Measurements from ENCODE around the gene COL4A4.

COL4A4 gene

DNA sequence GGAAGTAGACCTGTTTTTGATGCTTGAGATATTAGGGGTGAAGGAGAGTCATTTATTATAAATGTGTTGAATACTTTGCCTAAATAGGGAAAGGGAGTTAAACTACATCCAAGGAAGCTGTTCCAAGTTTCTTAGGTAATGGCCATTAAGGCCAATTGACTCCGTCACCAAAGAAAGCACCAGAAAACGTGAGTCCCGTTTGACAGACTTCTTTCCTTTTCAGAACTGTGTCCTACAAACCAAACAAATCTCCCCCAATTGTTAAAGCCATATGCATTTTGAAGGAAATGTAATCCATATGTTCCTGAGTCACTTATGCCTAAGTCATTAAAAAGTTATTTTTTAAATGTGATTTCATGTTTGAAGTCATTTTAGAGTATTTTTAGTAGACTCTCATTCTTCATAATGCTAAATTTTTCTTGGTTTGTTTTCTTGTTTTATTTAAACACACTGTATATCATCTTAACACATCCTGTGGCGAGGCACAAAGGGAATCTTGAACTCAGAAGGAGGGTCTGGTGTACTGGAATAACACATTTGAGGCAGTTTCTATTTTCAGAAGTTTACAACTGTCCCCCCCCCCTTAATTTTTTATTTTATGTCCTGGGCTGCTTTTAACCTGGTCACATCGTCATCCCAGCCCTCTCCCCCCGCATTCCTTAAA, 194.5 kb downstream of the COL4A4 start:
- no peak overlapping the region for H2AFZ ChIP-seq (ENCODE audit: low read depth)
- no peak overlapping the region for H3K27ac ChIP-seq
- no peaks in the 10 kb centered on the region for H3K4me1 ChIP-seq (ENCODE audit: low read depth, poor library complexity, severe bottlenecking)
- no peak overlapping the region for H3K4me3 ChIP-seq (IDR thresholded peaks at IDR 0.05; ENCODE audit: insufficient read depth, low read depth, low read length)
- H3K79me2 ChIP-seq (ENCODE audit: insufficient read depth, low read depth): no peaks in the 10 kb centered on the region
- no peaks in the 10 kb centered on the region for H3K36me3 ChIP-seq (ENCODE audit: insufficient read depth)
- H3K4me2 ChIP-seq: no peak overlapping the region
- TF ChIP-seq, protein P1, sequence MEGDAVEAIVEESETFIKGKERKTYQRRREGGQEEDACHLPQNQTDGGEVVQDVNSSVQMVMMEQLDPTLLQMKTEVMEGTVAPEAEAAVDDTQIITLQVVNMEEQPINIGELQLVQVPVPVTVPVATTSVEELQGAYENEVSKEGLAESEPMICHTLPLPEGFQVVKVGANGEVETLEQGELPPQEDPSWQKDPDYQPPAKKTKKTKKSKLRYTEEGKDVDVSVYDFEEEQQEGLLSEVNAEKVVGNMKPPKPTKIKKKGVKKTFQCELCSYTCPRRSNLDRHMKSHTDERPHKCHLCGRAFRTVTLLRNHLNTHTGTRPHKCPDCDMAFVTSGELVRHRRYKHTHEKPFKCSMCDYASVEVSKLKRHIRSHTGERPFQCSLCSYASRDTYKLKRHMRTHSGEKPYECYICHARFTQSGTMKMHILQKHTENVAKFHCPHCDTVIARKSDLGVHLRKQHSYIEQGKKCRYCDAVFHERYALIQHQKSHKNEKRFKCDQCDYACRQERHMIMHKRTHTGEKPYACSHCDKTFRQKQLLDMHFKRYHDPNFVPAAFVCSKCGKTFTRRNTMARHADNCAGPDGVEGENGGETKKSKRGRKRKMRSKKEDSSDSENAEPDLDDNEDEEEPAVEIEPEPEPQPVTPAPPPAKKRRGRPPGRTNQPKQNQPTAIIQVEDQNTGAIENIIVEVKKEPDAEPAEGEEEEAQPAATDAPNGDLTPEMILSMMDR (conservative IDR thresholded peaks at IDR 0.05; ENCODE audit: low read depth, low read length): no peak
- no peaks in the 10 kb centered on the region for H4K20me1 ChIP-seq (ENCODE audit: insufficient read depth)
- H3K9ac ChIP-seq: no peak overlapping the region
- no peaks in the 10 kb centered on the region for H3K27me3 ChIP-seq (ENCODE audit: insufficient read depth, low read depth)

GRCh38 chr2:226965376-226965775, 198.6 kb downstream of the COL4A4 start:
- Histone ChIP-seq H3K4me3 (IDR thresholded peaks at IDR 0.05; ENCODE audit: insufficient read depth, low read depth, low read length) (no peak overlapping the region), H3K79me2 (ENCODE audit: insufficient read depth, low read depth) (no peaks in the 10 kb centered on the region), H2AFZ (ENCODE audit: low read depth) (no peak overlapping the region), H4K20me1 (ENCODE audit: insufficient read depth) (no peaks in the 10 kb centered on the region), H3K27me3 (ENCODE audit: insufficient read depth, low read depth) (no peaks in the 10 kb centered on the region), H3K9ac (no peak overlapping the region), H3K4me1 (ENCODE audit: low read depth, poor library complexity, severe bottlenecking) (no peaks in the 10 kb centered on the region), H3K27ac (no peak overlapping the region), H3K36me3 (ENCODE audit: insufficient read depth) (no peaks in the 10 kb centered on the region), H3K4me2 (no peak overlapping the region)
- TF ChIP-seq, protein P1 (conservative IDR thresholded peaks at IDR 0.05; ENCODE audit: low read depth, low read length): no peak

- Histone ChIP-seq H3K36me3 (ENCODE audit: insufficient read depth) (no peaks in the 10 kb centered on the region), H3K27ac (no peak overlapping the region), H3K27me3 (ENCODE audit: insufficient read depth, low read depth) (no peaks in the 10 kb centered on the region), H3K4me1 (ENCODE audit: low read depth, poor library complexity, severe bottlenecking) (no peaks in the 10 kb centered on the region), H3K9ac (no peak overlapping the region), H2AFZ (ENCODE audit: low read depth) (no peak overlapping the region), H3K4me3 (IDR thresholded peaks at IDR 0.05; ENCODE audit: insufficient read depth, low read depth, low read length) (no peak overlapping the region), H3K79me2 (ENCODE audit: insufficient read depth, low read depth) (no peaks in the 10 kb centered on the region), H3K4me2 (no peak overlapping the region), H4K20me1 (ENCODE audit: insufficient read depth) (no peaks in the 10 kb centered on the region)
- TF ChIP-seq, protein P1 (conservative IDR thresholded peaks at IDR 0.05; ENCODE audit: low read depth, low read length): no peak
Observed at GRCh38 chr2:226963528-226963927, 200.5 kb downstream of the COL4A4 start.

- no peak overlapping the region for H3K9ac ChIP-seq
- TF ChIP-seq, protein P1 (conservative IDR thresholded peaks at IDR 0.05; ENCODE audit: low read depth, low read length): no peak
- no peaks in the 10 kb centered on the region for H4K20me1 ChIP-seq (ENCODE audit: insufficient read depth)
- no peaks in the 10 kb centered on the region for H3K36me3 ChIP-seq (ENCODE audit: insufficient read depth)
- no peak overlapping the region for H3K27ac ChIP-seq
- H3K4me2 ChIP-seq: no peak overlapping the region
- H3K79me2 ChIP-seq (ENCODE audit: insufficient read depth, low read depth): no peaks in the 10 kb centered on the region
- H2AFZ ChIP-seq (ENCODE audit: low read depth): no peak overlapping the region
- no peaks in the 10 kb centered on the region for H3K27me3 ChIP-seq (ENCODE audit: insufficient read depth, low read depth)
- H3K4me1 ChIP-seq (ENCODE audit: low read depth, poor library complexity, severe bottlenecking): no peaks in the 10 kb centered on the region
- no peak overlapping the region for H3K4me3 ChIP-seq (IDR thresholded peaks at IDR 0.05; ENCODE audit: insufficient read depth, low read depth, low read length)
Observed at GRCh38 chr2:226962176-226962773, 201.7 kb downstream of the COL4A4 start.
